UCSD-AML1 (cell line): ENCODE results near the gene CADM2.
"Not testable (repeated sequence)": the region's sequence is repeated elsewhere in the genome, so short reads cannot be mapped to it uniquely, and the experiment has no call there.

Source experiments
- DNase-seq: peaks from one replicate; lab custom pipeline; 2025; ENCODE audit not compliant: unreplicated experiment; lab: John Stamatoyannopoulos, UW

CADM2 gene

DNA sequence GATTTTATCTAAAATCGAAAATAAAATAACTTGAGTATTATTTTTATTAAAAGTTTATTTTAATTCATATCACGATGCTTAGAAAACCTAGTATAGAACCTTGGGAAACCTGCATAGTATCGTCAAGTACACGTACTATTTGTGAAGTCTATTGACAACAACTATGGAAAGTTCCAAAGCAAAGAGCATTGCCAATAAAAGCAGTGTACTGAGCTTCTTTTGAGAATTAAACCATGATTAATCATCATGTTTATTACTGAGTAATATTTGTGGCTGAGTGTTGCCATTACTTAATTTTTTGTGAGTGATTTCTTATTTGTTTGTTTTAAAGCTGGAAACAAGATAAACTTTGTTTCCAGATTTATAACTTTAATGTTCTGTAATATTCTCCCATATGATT lies 674.1 kb downstream of the CADM2 start:
- DNase-seq: no peak

GRCh38 chr3:85652360-85652759 lies 693.6 kb downstream of the CADM2 start:
- no peak for DNase-seq

DNA sequence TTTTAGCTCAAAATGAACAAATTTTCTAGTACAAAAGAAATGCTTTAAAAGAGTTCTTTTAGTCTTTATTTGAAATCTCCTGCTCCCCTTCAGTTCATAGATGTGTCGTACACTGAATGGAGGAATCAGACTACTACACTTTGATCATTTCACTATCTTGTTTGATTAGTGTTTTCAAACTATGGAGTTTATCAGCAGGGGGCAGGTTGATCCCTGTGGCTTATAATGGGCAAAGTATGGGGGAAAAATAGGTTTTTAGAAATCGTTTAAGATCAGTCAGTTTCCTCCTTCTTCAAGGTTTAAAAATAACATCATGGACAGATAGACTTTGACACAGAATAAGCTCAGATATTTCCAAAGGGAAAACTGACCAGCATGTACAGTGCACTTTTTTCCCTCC lies 701.7 kb downstream of the CADM2 start:
- DNase-seq: no peak

DNA sequence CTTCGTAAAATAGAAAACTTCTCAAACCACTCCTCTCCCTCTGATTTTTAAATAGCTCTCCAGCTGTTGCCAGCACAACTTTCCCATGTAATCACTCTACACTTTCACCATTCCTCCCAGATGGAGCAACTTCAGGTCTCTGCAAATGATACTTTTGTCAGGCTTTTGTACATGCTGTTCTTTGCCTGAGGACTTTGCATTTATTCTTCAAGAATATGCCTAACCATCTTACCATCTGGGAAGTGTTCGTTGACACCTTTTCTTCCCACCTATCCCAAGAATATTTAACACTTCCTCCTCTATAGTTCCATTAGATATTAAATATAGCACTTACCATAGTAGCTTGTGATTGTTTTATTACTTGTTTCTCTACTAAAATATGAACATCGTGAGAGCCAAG lies 703.7 kb downstream of the CADM2 start:
- DNase-seq: no peak

DNA sequence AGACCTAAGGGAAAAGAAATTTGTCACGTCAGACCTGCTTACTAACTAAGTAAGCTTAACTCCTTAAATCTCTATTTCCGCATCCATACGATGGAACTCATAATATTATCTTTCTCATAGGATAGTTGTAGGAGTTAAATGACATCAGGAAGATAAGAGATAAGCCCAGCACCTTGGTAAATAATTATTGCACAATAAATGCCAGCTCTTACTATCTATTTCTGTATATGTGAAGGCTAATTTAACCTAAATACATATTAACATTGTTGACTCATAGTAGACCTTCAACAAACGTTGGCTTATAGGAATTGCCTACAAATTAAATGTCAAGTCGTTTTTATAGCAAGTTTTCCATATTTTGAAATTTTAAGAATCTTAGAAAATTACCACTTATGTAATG lies 709.0 kb downstream of the CADM2 start:
- no peak for DNase-seq

DNA sequence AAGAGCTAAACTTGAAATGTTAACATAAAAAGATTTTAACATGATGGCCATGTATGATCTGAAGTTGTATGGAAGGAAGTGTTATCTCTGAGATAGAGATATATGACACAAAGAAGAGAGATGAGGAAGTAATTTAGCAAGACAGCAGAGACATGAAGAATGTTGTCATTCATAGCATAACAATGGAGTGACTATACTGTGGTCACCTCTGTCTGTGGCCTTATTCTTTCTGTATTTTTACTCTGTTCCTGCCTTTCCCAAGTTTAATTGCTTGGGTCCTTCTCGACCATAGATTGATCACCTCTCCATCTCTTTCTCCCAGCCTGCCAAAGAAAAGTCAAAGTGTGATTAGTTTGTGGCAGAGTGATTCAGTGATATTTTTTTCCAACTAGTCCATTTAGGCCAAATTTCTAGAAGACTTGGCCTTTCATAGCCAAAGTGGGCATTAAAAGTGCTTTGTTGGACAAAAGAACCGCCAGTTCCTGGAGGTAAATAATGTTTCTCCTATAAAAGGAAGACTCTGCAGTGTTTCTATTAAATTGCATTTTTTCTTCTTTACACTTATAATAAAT lies 711.9 kb downstream of the CADM2 start:
- no peak for DNase-seq

- no peak for DNase-seq
Observed at GRCh38 chr3:85672761-85673160, 714.0 kb downstream of the CADM2 start.

DNA sequence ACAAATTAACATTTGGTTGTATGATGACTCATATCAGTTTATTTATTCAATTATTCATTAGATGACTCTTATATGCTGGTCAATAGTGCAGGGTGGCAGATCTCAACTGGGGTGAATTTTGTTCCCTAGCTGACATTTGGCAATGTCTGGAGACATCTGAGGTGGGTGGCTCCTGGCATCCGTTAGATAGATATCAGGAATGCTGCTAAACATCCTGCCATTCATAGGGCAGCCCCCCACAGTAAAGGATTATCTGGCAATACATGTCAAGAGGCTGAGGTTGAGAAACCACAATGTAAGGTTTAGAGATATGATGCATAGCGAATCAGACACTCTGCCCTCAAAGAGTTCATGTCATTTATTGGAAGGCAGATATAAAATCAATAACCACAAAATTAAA lies 719.9 kb downstream of the CADM2 start:
- no peak for DNase-seq

DNA sequence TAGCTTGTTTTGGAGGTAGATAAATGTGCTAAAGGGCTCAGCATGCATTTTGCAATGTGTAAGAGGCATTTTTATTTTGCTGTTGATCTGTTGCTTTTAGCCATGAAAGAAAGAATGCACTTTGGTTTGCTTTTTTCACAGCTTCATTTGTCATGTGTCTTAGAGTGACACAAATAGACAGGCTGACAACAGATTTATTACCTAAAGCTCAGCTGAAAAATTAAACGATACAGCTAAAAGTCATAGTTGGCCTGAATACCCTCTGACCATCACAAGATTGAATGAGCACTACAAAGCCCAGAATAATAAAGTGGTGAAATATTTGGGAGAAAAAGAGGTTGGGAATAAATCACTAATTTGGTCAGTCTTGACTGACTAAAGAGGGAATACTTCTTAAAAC lies 723.1 kb downstream of the CADM2 start:
- no peak for DNase-seq

DNA sequence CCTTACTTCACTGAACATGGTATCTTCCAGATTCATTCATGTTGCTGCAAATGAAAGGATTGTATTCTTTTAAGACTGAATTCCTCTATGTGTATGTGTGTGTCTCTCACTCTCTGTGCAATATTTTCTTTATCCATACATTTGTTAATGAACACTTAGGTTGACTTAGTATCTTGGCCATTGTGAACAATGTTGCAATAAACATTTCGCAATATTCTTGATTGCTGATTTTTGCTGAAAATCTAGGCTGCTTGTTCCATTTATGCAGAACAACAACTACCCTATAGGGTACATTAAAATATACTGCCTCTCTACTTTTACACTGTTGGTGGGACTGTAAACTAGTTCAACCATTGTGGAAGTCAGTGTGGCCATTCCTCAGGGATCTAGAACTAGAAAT lies 732.4 kb downstream of the CADM2 start:
- no peak for DNase-seq

GRCh38 chr3:85697156-85697555 lies 738.4 kb downstream of the CADM2 start:
- DNase-seq: no peak

- no peak for DNase-seq
Observed at GRCh38 chr3:85706130-85706529, 747.3 kb downstream of the CADM2 start.

GRCh38 chr3:85708325-85708724 lies 749.5 kb downstream of the CADM2 start:
- DNase-seq: not testable (repeated sequence)

GRCh38 chr3:85709346-85709892 lies 750.6 kb downstream of the CADM2 start:
- no peak for DNase-seq

GRCh38 chr3:85710490-85710889 lies 751.7 kb downstream of the CADM2 start:
- DNase-seq: no peak

DNA sequence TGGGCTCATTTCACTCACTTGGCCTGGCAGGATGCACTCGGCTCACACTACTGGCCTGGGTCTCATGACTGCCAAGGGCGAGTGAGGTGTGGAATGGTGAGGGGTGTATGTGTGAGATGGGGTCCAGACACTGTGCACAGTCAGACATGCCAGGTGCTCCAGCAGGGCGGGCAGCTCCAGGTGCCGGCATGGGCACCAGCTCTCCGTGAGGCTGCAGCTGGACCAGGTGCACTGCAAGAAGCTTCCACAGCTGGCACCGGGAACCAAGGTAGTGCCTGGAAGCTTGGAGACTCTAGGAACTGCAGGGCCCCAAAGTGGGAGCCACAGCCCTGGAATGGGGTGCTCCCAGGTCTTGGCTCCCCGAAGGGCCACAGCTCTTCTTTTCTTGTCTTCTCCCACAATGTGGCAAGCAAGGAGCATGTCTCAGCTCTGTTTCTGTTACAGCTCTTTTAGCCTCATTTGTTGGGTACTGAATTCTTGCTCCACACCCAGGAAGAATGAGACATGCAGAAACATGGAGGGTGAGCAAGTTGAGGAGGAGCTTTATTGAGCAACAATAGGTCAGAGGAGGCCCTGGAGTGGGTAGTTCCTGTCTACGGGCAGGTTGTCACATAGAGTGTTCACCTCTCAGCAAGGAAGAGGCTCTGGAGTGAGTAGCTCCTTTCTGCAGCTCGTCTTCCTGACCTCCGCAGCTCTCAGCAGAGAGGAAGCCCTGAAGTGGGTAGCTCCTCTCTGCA lies 762.8 kb downstream of the CADM2 start:
- DNase-seq: no peak

GRCh38 chr3:85725809-85726208 lies 767.0 kb downstream of the CADM2 start:
- DNase-seq: no peak

- no peak for DNase-seq
Observed at GRCh38 chr3:85726241-85726640, 767.5 kb downstream of the CADM2 start.

- no peak for DNase-seq
Observed at GRCh38 chr3:85737846-85738245, 779.1 kb downstream of the CADM2 start.

DNA sequence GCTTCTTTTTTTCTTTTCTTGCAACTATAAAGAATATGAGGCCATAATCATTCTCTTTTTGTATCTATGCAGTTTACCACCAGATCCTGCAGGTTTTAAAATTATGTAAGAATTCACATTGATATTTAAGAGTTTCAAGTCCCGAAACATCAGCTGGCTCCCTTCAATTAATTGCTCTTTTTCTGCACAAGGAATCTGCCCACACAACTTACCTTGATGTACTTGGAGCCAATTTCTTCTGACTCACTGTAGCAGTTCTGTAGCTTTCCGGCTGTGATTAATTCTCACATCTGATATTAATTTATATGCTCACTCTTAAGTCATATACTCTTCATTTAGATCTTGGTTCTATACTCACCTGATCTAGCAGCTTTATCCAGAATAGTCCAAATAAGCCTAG lies 781.8 kb downstream of the CADM2 start:
- DNase-seq: no peak

DNA sequence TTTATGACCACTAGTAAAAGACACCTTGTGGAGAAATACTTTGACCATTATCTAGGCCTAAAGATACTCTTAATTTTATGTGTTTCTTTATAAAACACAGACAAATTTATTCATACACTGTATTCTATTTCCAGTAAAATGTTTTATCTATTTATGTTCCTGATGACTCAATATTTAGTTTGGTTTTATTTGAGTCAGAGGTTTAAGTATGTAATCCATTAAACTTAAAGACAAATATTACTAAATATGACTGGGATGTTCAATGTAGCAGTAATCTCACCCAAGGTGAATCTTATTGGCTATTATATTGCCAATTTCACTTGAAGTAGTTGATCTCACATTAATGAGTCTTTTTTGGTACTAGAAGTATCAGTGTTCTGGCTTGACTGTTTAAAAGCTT lies 799.7 kb downstream of the CADM2 start:
- no peak for DNase-seq

DNA sequence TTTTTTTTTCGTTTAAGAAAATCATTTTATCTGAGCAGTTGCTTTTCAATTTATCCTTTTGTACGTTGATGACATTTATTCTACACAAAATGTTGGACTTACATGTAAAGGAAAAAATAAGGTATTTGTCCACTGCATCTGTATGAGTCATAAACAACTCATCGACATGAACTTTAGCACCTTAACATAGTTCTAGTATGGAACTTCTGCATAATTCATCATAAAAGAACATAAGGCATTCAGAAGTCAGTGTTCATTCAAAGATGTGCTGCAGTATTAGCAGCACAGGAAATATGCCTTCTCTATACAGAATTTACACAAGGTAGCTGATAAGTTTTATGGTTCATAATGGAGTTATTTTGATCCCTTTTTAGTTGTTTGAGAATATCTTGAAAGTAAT lies 801.6 kb downstream of the CADM2 start:
- no peak for DNase-seq

DNA sequence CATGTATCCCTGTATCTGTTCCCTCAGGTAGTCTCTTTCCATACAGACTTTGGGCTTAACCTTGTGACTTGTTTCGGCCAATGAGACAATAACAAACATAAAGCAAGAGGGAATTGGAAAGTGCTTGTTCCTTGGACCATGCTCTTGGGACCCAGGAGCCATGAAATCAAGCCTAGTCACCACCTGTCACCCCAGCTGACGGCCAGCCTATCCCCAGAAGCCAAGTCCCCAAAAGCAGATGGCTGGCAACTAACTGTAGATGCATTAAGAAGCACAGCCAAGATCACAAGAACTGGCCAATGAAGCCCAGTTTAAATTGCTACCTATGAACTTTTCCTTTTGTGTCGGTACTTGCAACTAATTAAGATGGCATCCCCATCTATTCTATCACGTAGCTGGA lies 822.0 kb downstream of the CADM2 start:
- no peak for DNase-seq
